ENCODE measurements around the gene AQP3. TPM values are rescaled to one million over a fixed set of nuclear protein-coding genes. Genes with fewer than 3 reads are reported as not detected.
"Not testable (repeated sequence)": the region's sequence is repeated elsewhere in the genome, so short reads cannot be mapped to it uniquely, and the experiment has no call there.

Gene AQP3
- polyA plus RNA-seq: 139 to 239 TPM (median 215 TPM) in 3 replicates
- polyA plus RNA-seq (2011; ENCODE audit: low read depth): 16.3 TPM
- polyA plus RNA-seq (2011; cell fraction: cytosol; rRNA removed): 63.9 and 107 TPM in 2 replicates
- 126 and 174 TPM in 2 replicates for polyA plus RNA-seq (2011; cell fraction: nucleus; rRNA removed)
- polyA plus RNA-seq (2012; ENCODE audit: low replicate concordance): 107 and 168 TPM in 2 replicates
- 219 to 431 TPM (median 304 TPM) in 3 replicates for polyA minus RNA-seq
- polyA minus RNA-seq (2011; cell fraction: cytosol; rRNA and poly(A)+ RNA removed): 148 TPM
- 78.9 and 82.2 TPM in 2 replicates for polyA minus RNA-seq (2011; cell fraction: nucleus; rRNA and poly(A)+ RNA removed)

GRCh38 chr9:33446946-33447798 is at the start of gene AQP3:
Gene AQP3 (minus strand): TSS chr9:33447593. CDS start chr9:33447530, 63 bp downstream.
- Histone ChIP-seq H3K27ac (ENCODE audit: control insufficient read depth, insufficient read depth, low read length) (peak within 1 kb of the TSS; percentile 77), H3K36me3 (ENCODE audit: control insufficient read depth in 2 of 2, extremely low read depth in 1 of 2, insufficient read depth in 2 of 2, low read length in 2 of 2) (peaks cover 1 to 16% of the 10 kb centered on the region in 2 experiments), H2AFZ (ENCODE audit: control insufficient read depth, low read length) (peak within 1 kb of the TSS; percentile 76), H3K4me1 (ENCODE audit: control insufficient read depth, extremely low read depth, insufficient read depth, low read length) (peaks cover 70% of the 10 kb centered on the region), H3K27me3 (ENCODE audit: control insufficient read depth, extremely low read depth, insufficient read depth, low read length) (no peaks in the 10 kb centered on the region), H3K9me3 (ENCODE audit: control insufficient read depth, low read depth, low read length) (no peaks in the 10 kb centered on the region), H3K9me1 (ENCODE audit: control insufficient read depth, extremely low read depth, insufficient read depth, low read length) (no peaks in the 10 kb centered on the region), H4K20me1 (ENCODE audit: control insufficient read depth, extremely low read depth, insufficient read depth, low read length) (no peaks in the 10 kb centered on the region), H3K79me2 (ENCODE audit: control insufficient read depth, insufficient read depth, low read length) (no peaks in the 10 kb centered on the region), H3K4me2 (ENCODE audit: control insufficient read depth, extremely low read depth, insufficient read depth, low read depth, low read length) (peak within 1 kb of the TSS; percentile 96), H3K4me3 (ENCODE audit: control insufficient read depth in 2 of 3, extremely low read depth in 1 of 3, insufficient read depth in 2 of 3, low read depth in 1 of 3, low read length in 3 of 3) (peak within 1 kb of the TSS; percentile 39 to 75 (median 66)), H3K9ac (ENCODE audit: control insufficient read depth, extremely low read depth, insufficient read depth, low read length) (peak within 1 kb of the TSS; percentile 66)
- DNase-seq (ENCODE audit: low read depth, low spot score) (no peak), FAIRE-seq (peak; percentile 92)
- TF ChIP-seq EZH2 (IDR thresholded peaks at IDR 0.05; ENCODE audit: low read length): no peak
- peak in 1 of 3 experiments; percentile 28 for TF ChIP-seq CTCF (optimal IDR thresholded peaks at IDR 0.05 in 1 of 3, IDR thresholded peaks at IDR 0.05 in 1 of 3, conservative IDR thresholded peaks at IDR 0.05 in 1 of 3; ENCODE audit: extremely low read depth in 1 of 3, insufficient read depth in 2 of 3, low read length in 3 of 3)
- dilution Hi-C loops (cut with MboI; ENCODE audit: extremely low pct_ligation_motif_present, low sequenced_read_pairs): no loop called here

- H3K27ac ChIP-seq (ENCODE audit: control insufficient read depth, insufficient read depth, low read length); DNase-seq (ENCODE audit: low read depth, low spot score); H3K27me3 ChIP-seq (ENCODE audit: control insufficient read depth, extremely low read depth, insufficient read depth, low read length); H3K4me2 ChIP-seq (ENCODE audit: control insufficient read depth, extremely low read depth, insufficient read depth, low read depth, low read length); H3K4me1 ChIP-seq (ENCODE audit: control insufficient read depth, extremely low read depth, insufficient read depth, low read length); H3K79me2 ChIP-seq (ENCODE audit: control insufficient read depth, insufficient read depth, low read length); H4K20me1 ChIP-seq (ENCODE audit: control insufficient read depth, extremely low read depth, insufficient read depth, low read length); dilution Hi-C loops (cut with MboI; ENCODE audit: extremely low pct_ligation_motif_present, low sequenced_read_pairs); H3K9me3 ChIP-seq (ENCODE audit: control insufficient read depth, low read depth, low read length); H3K9ac ChIP-seq (ENCODE audit: control insufficient read depth, extremely low read depth, insufficient read depth, low read length); H3K36me3 ChIP-seq (ENCODE audit: control insufficient read depth in 2 of 2, extremely low read depth in 1 of 2, insufficient read depth in 2 of 2, low read length in 2 of 2); FAIRE-seq; H3K4me3 ChIP-seq (ENCODE audit: control insufficient read depth in 2 of 3, extremely low read depth in 1 of 3, insufficient read depth in 2 of 3, low read depth in 1 of 3, low read length in 3 of 3); H2AFZ ChIP-seq (ENCODE audit: control insufficient read depth, low read length); H3K9me1 ChIP-seq (ENCODE audit: control insufficient read depth, extremely low read depth, insufficient read depth, low read length): not testable (repeated sequence)
These were observed 46.4 kb upstream of the AQP3 start for GRCh38 chr9:33493819-33494218.

Measured in keratinocyte (primary cell).